Activated CD4-positive, alpha-beta T cell treated with anti-CD3 and anti-CD28 coated beads for 36 hours (primary cell): ENCODE data around the gene STK11. TPM values are rescaled to one million over a fixed set of nuclear protein-coding genes. Genes with fewer than 3 reads are reported as not detected.
"Not testable (repeated sequence)": the region's sequence is repeated elsewhere in the genome, so short reads cannot be mapped to it uniquely, and the experiment has no call there.

Experiments used
- ATAC-seq: fragments of 200-7000 bp; cut with Tn5 transposase; one replicate; pipeline ENCODE4 v1.10.0; 2021; ENCODE audit warnings: mild to moderate bottlenecking, moderate library complexity
- CTCF ChIA-PET: fragments of 350-600 bp; sonication (Branson Sonifier 250); formaldehyde crosslinking; loops from one replicate; lab custom pipeline; 2021; ENCODE audit warnings: antibody characterized with exemption; lab: Charles Lee
- POLR2A ChIA-PET: fragments of 350-600 bp; sonication (Branson Sonifier 250); formaldehyde crosslinking; loops from one replicate; lab custom pipeline; 2021; ENCODE audit warnings: antibody characterized with exemption, inconsistent platforms; lab: Charles Lee
- DNase-seq: peaks from one replicate; pipeline ENCODE4 v3.0.0-alpha.2; 2020
- H3K27ac Mint-ChIP-seq: one replicate; pipeline ENCODE4 v1.8.0; 2021; ENCODE audit warnings: mixed read lengths
- H3K27me3 Mint-ChIP-seq: one replicate; pipeline ENCODE4 v1.8.0; 2021; ENCODE audit warnings: mixed read lengths
- H3K36me3 Mint-ChIP-seq: one replicate; pipeline ENCODE4 v1.8.0; 2021; ENCODE audit warnings: low read depth, mixed read lengths
- H3K4me1 Mint-ChIP-seq: one replicate; pipeline ENCODE4 v1.8.0; 2021; ENCODE audit warnings: mixed read lengths
- H3K4me3 Mint-ChIP-seq: one replicate; pipeline ENCODE4 v1.8.0; 2021; ENCODE audit warnings: mild to moderate bottlenecking, moderate library complexity, mixed read lengths
- H3K9me3 Mint-ChIP-seq: one replicate; pipeline ENCODE4 v1.8.0; 2021; ENCODE audit warnings: low read depth, mixed read lengths
- intact Hi-C, 2 experiments: fragments of 100-400 bp; cut with DNase I in 1 of 2; cut with micrococcal nuclease in 1 of 2; formaldehyde crosslinking; loops; one replicate each; pipeline versions ENCODE4 v1.14.2 to v1.15.1; 2022 to 2024; cut with DNase I, micrococcal nuclease
- total RNA-seq, 2 experiments: library from RNA; stranded (reverse); gene quantifications; one replicate each; pipeline ENCODE4 v1.2.3, GENCODE V29; 2021

STK11 gene
- total RNA-seq, 2 experiments from 2014 or later = 49.2 to 61.5 TPM

DNA sequence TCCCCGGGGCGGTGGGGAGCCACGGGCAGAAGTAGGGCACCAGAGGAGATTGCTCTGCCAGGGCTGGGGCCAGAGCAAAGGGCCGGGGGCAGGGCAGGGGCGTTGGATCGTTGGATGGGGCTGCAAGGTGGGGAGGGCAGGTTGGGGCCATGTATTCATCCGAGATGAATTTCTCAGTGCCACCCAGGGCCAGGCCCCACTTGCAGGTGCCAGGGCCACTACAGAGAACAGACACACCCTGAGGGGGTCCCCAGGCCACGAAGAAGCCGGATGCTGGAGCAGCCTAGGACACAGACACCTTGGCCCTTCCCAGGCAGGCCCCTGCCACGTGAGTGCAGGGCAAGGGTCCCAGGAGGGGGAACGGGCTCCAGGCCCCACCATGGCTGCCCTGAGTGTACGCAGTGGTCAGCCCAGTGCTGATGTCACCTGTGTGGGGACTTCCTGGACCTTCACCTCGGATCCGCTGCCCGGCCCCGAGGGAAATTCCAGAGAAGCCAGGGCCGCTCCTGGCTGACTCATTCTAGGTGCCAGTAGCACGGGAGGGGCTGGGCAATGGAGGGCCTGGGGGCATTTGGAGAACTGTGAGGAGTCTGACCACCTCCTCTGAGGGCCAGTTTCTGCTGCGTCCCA, 21.9 kb upstream of the STK11 start:
- ATAC-seq = no peak
- Mint-ChIP-seq H3K4me1 (peaks cover 11% of the 10 kb centered on the region), H3K27ac (no peak overlapping the region), H3K27me3 (peaks cover 6% of the 10 kb centered on the region), H3K9me3 (no peaks in the 10 kb centered on the region), H3K36me3 (no peaks in the 10 kb centered on the region), H3K4me3 (no peak overlapping the region)
- CTCF ChIA-PET = no interaction called here
- no peak for DNase-seq
- intact Hi-C loops = no loop called here
- POLR2A ChIA-PET = no interaction called here

DNA sequence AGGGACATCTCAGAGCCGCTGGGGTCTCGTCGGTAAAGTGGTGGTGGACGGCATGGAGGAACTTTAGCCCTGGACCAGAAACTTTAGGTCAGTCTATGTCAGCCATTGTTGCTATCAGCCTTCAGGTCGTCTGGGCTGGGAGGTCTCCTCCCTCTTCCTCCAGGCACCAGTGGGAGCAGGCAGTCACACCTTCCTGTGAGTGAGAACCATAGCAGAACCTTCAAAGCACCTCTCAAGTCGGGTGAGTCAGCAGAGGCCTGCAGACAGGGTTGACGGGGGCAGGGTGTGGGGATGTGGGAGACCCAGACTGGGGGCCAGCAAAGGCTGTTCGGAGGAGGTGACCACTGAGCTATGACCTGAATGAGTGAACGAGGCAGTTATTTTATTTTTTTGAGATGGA, 16.2 kb upstream of the STK11 start:
- POLR2A ChIA-PET = interaction anchor here (0.6 kb wide), 1 partner anchor 112 kb away, joined by 5 read pairs; no protein-coding TSS in a partner anchor
- DNase-seq (peak; percentile 85), ATAC-seq (peak; percentile 84)
- Mint-ChIP-seq H3K4me1 (peaks cover 34% of the 10 kb centered on the region), H3K9me3 (no peaks in the 10 kb centered on the region), H3K4me3 (peak overlapping the region; percentile 38), H3K27ac (peak overlapping the region; percentile 69), H3K27me3 (no peaks in the 10 kb centered on the region), H3K36me3 (no peaks in the 10 kb centered on the region)
- intact Hi-C loops = no loop called here
- CTCF ChIA-PET = interaction anchor here (1.3 kb wide), 1 partner anchor 76 kb away, joined by 3 read pairs; no protein-coding TSS in a partner anchor

DNA sequence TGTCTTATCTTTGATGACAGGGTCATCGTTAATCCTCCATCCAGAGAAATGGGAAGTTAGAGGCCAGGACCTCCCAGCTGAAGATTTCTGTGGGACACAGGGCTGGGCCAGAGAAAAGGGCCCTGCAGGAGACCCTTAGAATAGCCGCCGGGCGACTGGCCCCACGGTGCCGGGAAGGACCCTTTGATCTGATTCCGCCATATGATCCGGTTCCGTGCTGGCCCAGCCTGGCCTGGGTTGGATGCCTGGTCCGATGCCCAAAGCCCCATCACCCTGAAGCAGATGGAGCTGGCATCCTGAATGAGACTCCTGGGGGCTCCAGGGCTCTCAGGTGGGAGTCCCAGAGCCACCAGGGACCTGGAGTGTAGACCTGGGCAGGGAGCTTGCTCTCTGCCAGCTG, 6.0 kb upstream of the STK11 start:
- ATAC-seq (no peak), DNase-seq (no peak)
- Mint-ChIP-seq H3K27ac (no peak overlapping the region), H3K36me3 (no peaks in the 10 kb centered on the region), H3K4me1 (peaks cover 13% of the 10 kb centered on the region), H3K9me3 (no peaks in the 10 kb centered on the region), H3K27me3 (no peaks in the 10 kb centered on the region), H3K4me3 (no peak overlapping the region)
- intact Hi-C loops = loop anchor here in 1 of 2 experiments (10.0 kb wide), 1 partner anchor 275 kb away; the partner anchor contains the start of gene ARID3A
- POLR2A ChIA-PET = no interaction called here
- CTCF ChIA-PET = no interaction called here

DNA sequence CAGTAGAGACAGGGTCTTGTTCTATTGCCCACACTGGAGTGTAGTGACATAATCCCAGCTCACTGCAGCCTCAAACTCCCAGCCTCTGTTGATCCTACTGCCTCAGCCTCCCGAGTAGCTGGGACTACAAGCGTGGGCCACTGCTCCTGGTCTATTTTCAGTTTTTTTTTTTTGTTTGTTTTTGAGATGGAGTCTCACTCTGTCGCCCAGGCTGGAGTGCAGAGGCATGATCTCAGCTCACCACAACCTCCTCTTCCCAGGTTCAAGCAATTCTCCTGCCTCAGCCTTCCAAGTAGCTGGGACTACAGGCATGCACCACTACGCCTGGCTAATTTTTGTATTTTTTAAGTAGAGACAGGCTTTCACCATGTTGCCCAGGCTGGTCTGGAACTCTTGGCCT, 5.0 kb upstream of the STK11 start:
- intact Hi-C loops, H3K27ac Mint-ChIP-seq, H3K9me3 Mint-ChIP-seq, H3K4me3 Mint-ChIP-seq, H3K27me3 Mint-ChIP-seq, ATAC-seq, DNase-seq, H3K36me3 Mint-ChIP-seq: not testable (repeated sequence)
- H3K4me1 Mint-ChIP-seq = peaks cover 13% of the 10 kb centered on the region
- POLR2A ChIA-PET = interaction anchor here (0.6 kb wide), 1 partner anchor 70 kb away, joined by 3 read pairs; no protein-coding TSS in a partner anchor
- CTCF ChIA-PET = interaction anchor here (0.7 to 1.0 kb wide), 2 partner anchors 23 to 44 kb away, joined by 3 read pairs; no protein-coding TSS in a partner anchor

DNA sequence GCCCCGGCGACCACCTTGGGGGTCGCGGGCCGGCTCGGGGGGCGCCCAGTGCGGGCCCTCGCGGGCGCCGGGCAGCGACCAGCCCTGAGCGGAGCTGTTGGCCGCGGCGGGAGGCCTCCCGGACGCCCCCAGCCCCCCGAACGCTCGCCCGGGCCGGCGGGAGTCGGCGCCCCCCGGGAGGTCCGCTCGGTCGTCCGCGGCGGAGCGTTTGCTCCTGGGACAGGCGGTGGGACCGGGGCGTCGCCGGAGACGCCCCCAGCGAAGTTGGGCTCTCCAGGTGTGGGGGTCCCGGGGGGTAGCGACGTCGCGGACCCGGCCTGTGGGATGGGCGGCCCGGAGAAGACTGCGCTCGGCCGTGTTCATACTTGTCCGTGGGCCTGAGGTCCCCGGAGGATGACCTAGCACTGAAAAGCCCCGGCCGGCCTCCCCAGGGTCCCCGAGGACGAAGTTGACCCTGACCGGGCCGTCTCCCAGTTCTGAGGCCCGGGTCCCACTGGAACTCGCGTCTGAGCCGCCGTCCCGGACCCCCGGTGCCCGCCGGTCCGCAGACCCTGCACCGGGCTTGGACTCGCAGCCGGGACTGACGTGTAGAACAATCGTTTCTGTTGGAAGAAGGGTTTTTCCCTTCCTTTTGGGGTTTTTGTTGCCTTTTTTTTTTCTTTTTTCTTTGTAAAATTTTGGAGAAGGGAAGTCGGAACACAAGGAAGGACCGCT, 729 bp downstream of the STK11 start:
- ChIA-PET CTCF (interaction anchor here (0.6 kb wide), 1 partner anchor 112 kb away, joined by 3 read pairs; no protein-coding TSS in a partner anchor), POLR2A (no interaction called here)
- intact Hi-C loops = no loop called here
- Mint-ChIP-seq H3K36me3 (peaks cover 30% of the 10 kb centered on the region), H3K9me3 (no peaks in the 10 kb centered on the region), H3K4me1 (peaks cover 26% of the 10 kb centered on the region), H3K4me3 (peak overlapping the region; percentile 93), H3K27me3 (no peaks in the 10 kb centered on the region), H3K27ac (peak overlapping the region; percentile 77)
- ATAC-seq = no peak
- DNase-seq = peak; percentile 28

DNA sequence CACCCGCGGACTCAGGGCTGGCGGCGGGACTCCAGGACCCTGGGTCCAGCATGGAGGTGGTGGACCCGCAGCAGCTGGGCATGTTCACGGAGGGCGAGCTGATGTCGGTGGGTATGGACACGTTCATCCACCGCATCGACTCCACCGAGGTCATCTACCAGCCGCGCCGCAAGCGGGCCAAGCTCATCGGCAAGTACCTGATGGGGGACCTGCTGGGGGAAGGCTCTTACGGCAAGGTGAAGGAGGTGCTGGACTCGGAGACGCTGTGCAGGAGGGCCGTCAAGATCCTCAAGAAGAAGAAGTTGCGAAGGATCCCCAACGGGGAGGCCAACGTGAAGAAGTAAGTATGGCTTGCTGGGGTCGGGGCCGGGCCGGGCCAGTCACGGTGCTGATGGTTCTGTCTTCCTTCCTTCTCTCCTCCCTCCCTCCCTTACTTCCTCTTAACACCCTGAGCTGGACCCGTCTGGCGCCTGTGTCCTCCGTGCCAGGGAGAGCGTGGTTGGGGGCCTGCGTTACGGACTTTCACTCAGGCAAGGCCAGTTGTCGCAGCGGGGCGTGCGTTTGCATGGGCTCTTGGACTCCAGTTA, 1.4 kb downstream of the STK11 start:
- Mint-ChIP-seq H3K4me3 (peak overlapping the region; percentile 93), H3K27me3 (no peaks in the 10 kb centered on the region), H3K36me3 (peaks cover 34% of the 10 kb centered on the region), H3K27ac (peak overlapping the region; percentile 77), H3K9me3 (no peaks in the 10 kb centered on the region), H3K4me1 (peaks cover 30% of the 10 kb centered on the region)
- intact Hi-C loops = no loop called here
- CTCF ChIA-PET = interaction anchor here (0.6 kb wide), 1 partner anchor 112 kb away, joined by 3 read pairs; no protein-coding TSS in a partner anchor
- POLR2A ChIA-PET = interaction anchor here (0.5 kb wide), 1 partner anchor 410 kb away, joined by 6 read pairs; the partner anchor contains the start of gene PTBP1
- no peak for ATAC-seq
- DNase-seq = peak; percentile 58

DNA sequence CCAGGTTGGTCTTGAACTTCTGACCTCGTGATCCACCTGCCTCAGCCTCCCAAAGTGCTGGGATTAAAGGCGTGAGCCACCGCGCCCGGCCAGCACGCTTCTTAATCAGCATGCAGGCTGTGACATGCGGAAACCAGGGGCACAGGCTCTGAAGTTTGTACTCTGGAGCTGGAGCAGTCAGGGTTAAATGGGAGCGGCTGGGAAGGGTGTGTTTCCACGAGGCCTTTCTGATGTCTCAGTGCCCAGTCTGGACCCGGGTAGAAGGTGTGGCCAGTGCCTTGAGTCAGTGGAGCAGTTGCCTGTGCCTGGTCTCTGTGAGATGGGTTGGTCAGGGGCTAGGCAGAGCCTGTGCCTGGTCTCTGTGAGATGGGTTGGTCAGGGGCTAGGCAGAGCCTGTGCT, 3.3 kb downstream of the STK11 start:
- Mint-ChIP-seq H3K4me3 (peak overlapping the region; percentile 15), H3K4me1 (peaks cover 31% of the 10 kb centered on the region), H3K36me3 (peaks cover 42% of the 10 kb centered on the region)
- H3K27me3 Mint-ChIP-seq, intact Hi-C loops, DNase-seq, H3K9me3 Mint-ChIP-seq, H3K27ac Mint-ChIP-seq, ATAC-seq: not testable (repeated sequence)
- POLR2A ChIA-PET = interaction anchor here (0.7 kb wide), 1 partner anchor 38 kb away, joined by 4 read pairs; no protein-coding TSS in a partner anchor
- CTCF ChIA-PET = interaction anchor here (1.3 kb wide), 1 partner anchor 12 kb away, joined by 4 read pairs; no protein-coding TSS in a partner anchor

DNA sequence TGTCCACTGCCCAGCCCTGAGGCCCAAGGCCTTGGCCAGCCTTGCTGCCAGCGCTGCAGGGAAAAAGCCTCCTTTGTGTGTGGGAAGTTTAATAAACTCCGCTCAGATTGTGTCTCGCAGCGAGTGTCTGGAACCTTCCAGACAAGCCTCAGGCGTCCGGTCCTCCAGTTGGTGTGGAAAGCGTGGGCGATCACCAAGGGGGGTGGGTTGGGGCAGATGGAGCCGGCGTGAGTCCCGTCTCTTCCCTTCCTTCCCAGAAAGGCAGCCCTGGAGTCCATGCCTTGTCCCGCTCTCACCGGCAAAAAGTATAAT, 4.6 kb downstream of the STK11 start:
- Mint-ChIP-seq H3K4me3 (no peak overlapping the region), H3K4me1 (peaks cover 33% of the 10 kb centered on the region), H3K27ac (no peak overlapping the region), H3K27me3 (no peaks in the 10 kb centered on the region), H3K9me3 (no peaks in the 10 kb centered on the region), H3K36me3 (peaks cover 43% of the 10 kb centered on the region)
- DNase-seq (no peak), ATAC-seq (no peak)
- CTCF ChIA-PET = interaction anchor here (1.3 kb wide), 1 partner anchor 11 kb away, joined by 4 read pairs; no protein-coding TSS in a partner anchor
- intact Hi-C loops = no loop called here
- POLR2A ChIA-PET = no interaction called here

DNA sequence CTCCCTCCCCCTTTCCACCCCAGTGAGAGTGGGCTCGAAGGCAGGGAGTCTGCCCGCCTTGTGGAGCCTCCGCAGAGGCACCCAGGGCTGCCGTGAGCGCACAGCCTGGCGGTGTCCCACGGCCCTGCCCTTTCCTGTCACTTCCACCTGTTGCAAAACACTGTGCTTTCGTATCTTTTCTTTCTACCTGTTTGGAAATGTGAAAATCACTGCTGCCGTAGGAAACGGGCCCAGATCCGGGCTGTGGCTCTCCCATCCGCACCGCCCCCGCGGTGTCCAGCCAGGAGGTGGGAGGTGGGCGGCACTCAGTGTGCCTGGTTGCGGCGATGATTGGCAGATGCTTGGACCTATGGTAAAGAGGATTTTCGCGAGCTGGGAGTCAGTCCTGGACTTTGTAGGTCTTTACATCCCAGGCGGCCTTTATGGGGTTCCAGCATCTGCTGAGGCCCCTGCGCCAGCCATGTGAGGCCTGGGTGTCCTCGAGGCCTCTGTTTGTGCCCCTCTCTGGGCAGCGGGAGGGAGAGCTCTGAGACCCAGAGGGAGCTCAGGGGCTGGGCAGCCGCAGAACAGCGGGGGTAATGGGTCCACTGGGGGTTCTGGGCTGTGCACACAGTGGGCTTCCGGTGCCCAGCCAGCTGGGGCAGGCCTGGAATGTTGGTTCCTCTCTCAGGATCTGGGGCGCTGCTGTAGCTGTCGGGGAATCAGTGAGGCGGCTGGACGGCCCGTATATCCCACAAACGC, 6.1 kb downstream of the STK11 start:
- ChIA-PET POLR2A (no interaction called here), CTCF (interaction anchor here (0.5 to 0.9 kb wide), 3 partner anchors 33 to 186 kb away, joined by 3 read pairs; no protein-coding TSS in a partner anchor)
- H3K9me3 Mint-ChIP-seq = no peaks in the 10 kb centered on the region
- intact Hi-C loops = loop anchor here in 1 of 2 experiments (2.0 kb wide), 1 partner anchor 29 kb away; the partner anchor contains the start of gene ATP5F1D
- H3K4me3 Mint-ChIP-seq = no peak overlapping the region
- H3K4me1 Mint-ChIP-seq = peaks cover 33% of the 10 kb centered on the region
- ATAC-seq (no peak), DNase-seq (no peak)
- H3K27ac Mint-ChIP-seq = peak overlapping the region; percentile 63
- no peaks in the 10 kb centered on the region for H3K27me3 Mint-ChIP-seq
- peaks cover 41% of the 10 kb centered on the region for H3K36me3 Mint-ChIP-seq

DNA sequence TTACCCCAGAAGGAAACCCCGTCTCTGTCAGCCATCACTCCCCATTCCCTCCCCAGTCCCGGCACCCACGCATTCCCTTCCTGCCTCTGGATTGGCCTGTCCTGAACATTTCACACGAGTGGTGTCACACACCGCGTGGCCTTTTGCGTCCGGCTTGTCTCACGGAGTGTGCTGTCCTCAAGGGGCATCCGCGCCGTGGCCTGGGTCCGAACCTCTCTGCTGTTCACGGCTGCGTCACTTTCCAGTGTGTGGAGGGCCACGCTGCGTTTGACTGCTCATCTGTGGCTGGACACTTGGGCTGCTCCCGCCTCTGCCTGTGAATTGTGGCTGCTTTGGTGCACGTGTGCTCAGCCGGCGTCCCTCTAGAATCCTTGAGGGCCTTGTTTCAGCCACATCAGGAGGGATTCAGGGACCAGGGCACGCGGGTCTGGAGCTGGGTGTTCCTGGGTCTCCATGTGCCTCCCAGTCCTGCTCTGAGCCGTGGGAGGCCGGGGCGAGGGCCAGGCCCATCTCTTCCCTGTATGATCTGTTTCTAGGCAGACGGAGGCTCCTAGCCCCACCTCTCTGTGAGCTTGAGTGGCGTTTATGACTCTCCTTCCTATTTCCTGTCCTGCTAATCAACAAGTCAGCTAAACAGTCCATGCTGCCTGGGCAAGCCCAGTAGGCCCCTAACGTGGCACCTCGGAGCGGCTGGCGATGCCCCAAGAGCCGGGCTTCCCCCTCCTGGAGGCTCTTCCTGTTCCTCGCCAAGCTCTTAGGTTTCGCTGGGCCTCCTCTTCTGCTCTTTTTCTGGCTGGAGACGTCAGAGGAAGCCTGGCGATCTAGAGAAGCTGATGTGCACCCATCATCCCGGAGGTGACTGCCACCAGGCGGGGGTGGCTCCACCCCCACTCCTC, 8.1 kb downstream of the STK11 start:
- ChIA-PET POLR2A (interaction anchor here (1.3 kb wide), 1 partner anchor 55 kb away, joined by 8 read pairs; the partner anchor contains the start of gene CIRBP), CTCF (interaction anchor here (0.5 to 1.2 kb wide), 6 partner anchors 9 to 213 kb away, joined by 3 to 6 read pairs (median 3); no protein-coding TSS in a partner anchor)
- DNase-seq = peak; percentile 81
- H3K9me3 Mint-ChIP-seq = no peaks in the 10 kb centered on the region
- peaks cover 26% of the 10 kb centered on the region for H3K36me3 Mint-ChIP-seq
- ATAC-seq = peak; percentile 95
- peaks cover 31% of the 10 kb centered on the region for H3K4me1 Mint-ChIP-seq
- no peaks in the 10 kb centered on the region for H3K27me3 Mint-ChIP-seq
- peak overlapping the region; percentile 99 for H3K27ac Mint-ChIP-seq
- peak overlapping the region; percentile 72 for H3K4me3 Mint-ChIP-seq
- intact Hi-C loops = loop anchor here in 1 of 2 experiments (2.0 kb wide), 1 partner anchor 27 kb away; the partner anchor contains the start of gene ATP5F1D
